GM19455 (cell line): ENCODE data around the gene MC1R.
"Not testable (repeated sequence)": the region's sequence is repeated elsewhere in the genome, so short reads cannot be mapped to it uniquely, and the experiment has no call there.

Experiments used
- ATAC-seq: cut with Tn5 transposase; IDR thresholded peaks from one replicate; pipeline ENCODE4 v1.9.1; 2021; ENCODE audit not compliant: unreplicated experiment

The MC1R gene

DNA sequence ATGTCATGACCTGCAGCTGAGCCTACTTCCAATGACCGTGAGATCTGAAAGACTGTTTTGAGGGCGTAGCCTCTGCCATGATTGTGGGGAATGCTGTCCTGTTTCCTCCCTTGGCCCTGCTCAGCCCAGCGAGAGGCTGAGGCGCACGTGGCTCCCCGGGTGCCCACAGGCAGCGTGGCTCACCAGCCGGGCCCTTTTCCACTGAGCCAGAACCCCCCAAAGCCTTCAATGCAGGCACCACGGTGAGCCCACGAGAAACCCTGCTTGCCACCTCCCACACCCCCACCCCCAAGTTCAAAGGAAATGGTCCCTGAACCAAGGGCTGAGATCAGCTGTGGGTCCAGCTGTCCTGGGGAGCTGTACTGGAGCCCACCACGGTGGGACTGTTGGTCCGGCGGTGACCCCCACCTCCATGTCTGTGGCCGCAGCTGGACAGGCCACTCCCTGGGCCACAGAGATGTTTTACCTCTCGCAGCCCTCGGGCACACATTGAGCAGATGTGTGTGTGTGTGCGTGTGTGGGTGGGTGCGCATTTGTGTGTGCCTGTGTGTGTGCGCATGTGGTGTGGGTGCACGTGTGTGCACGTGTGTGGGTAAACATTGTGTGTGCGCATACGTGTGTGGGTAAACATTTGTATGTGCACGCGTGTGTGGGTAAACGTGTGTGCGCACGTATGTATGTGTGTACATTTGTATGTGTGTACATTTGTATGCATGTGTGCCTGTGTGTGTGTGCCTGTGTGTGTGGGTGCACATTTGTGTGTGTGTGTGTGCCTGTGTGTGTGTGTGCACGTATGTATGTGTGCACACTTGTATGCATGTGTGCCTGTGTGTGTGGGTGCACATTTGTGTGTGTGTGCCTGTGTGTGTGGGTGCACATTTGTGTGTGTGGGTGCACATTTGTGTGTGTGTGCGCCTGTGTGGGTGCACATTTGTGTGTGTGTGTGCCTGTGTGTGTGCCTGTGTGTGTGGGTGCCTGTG is 5.0 kb upstream of the MC1R start:
- no peak for ATAC-seq

DNA sequence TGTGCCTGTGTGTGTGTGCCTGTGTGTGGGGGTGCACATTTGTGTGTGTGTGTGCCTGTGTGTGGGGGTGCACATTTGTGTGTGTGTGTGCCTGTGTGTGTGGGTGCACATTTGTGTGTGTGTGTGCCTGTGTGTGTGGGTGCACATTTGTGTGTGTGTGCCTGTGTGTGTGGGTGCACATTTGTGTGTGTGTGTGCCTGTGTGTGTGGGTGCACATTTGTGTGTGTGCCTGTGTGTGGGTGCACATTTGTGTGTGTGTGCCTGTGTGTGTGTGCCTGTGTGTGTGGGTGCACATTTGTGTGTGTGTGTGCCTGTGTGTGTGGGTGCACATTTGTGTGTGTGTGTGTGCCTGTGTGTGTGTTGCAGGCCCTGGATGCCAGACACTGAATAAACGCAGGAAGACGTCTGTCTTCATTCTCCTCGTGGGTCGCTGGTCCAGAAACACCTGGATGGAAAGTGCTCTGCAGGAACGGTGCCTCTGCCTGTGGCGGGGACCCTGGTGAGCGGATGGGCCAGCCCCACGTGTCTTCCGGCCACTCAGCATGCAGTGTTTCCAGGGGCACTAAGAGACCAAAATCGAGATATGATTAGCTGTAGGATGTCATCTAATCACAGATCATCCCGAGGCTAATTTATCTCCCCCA is 3.9 kb upstream of the MC1R start:
- ATAC-seq, result not testable (repeated sequence)

DNA sequence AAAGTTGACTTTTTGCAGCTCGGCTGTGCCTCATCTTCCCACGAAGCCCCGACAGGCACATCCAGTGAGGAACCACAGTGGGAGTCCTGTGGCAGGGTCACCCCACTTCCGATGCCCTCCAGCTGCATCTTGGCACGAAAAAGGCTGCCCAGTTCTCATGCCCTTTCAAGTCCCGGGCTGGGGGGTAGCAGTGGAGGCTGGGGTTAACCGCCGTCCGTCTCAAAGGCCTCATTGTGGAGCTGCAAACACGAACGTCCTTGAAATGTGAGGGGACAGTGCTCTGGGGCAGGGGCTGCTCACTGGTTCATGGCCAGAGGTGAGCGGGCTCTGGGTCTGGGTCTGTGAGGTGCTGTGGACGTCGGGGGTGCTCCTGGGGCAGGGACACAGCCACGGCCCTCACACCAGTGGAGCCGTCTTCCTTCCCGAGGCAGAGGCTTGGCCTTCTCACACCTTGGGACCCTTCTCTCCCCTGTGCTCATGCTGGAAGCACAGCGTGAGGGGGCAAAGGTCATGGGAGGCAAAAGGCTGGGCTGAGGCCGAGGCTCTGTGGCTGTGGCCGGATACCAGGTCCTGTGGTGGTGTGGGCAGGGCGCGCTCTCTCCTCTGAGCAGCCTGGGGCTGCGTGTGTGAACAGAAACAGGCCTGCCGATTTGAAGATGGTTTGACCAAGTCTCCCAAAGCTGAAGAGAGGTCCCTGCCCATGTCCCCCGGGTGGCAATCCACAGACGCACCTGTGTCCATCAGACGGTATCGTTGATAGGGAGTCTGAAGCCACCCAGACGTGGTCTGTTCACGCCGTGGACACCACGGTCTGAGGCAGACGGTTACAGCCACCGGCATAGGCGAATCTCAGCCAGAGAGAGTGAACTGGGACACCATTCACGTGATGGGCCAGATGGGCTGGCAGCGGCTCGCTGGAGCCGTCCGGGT is 3.1 kb upstream of the MC1R start:
- ATAC-seq, result no peak

DNA sequence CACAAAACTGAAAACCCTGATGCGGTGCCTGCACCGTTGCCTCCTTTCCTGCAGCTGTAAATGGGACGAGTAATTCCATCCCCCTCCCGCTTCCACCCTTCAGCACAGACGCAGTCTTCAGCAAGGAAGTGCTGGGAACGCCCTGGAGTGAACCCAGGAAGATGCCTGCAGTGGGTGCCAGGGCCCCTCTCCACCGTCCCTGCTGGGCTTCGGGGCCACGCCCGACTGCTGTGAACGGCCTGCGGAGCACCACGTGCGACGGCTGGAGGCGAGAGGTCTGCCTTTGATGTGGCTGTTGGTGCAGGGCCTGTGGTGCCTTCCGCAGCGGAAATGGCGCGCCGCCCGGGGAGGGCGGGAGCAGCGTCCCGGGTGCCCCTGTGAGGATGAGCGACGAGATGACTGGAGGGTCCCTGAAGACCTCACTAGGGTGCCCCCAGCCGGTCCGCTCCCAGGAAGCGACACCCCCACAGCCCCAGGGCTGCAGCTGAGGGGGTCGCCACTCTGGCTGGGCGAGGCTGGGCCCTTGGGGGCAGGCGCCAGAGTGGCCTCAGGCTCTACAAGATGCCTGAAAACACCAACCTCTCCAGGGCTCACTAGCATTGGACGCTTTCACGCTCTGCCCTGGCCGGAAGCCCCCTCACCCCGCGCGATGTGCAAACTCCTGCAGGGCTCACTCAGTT is 749 bp upstream of the MC1R start:
- peak; percentile 61 for ATAC-seq

DNA sequence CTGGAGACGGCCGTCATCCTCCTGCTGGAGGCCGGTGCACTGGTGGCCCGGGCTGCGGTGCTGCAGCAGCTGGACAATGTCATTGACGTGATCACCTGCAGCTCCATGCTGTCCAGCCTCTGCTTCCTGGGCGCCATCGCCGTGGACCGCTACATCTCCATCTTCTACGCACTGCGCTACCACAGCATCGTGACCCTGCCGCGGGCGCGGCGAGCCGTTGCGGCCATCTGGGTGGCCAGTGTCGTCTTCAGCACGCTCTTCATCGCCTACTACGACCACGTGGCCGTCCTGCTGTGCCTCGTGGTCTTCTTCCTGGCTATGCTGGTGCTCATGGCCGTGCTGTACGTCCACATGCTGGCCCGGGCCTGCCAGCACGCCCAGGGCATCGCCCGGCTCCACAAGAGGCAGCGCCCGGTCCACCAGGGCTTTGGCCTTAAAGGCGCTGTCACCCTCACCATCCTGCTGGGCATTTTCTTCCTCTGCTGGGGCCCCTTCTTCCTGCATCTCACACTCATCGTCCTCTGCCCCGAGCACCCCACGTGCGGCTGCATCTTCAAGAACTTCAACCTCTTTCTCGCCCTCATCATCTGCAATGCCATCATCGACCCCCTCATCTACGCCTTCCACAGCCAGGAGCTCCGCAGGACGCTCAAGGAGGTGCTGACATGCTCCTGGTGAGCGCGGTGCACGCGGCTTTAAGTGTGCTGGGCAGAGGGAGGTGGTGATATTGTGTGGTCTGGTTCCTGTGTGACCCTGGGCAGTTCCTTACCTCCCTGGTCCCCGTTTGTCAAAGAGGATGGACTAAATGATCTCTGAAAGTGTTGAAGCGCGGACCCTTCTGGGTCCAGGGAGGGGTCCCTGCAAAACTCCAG is 1.1 kb downstream of the MC1R start:
- ATAC-seq, result no peak

DNA sequence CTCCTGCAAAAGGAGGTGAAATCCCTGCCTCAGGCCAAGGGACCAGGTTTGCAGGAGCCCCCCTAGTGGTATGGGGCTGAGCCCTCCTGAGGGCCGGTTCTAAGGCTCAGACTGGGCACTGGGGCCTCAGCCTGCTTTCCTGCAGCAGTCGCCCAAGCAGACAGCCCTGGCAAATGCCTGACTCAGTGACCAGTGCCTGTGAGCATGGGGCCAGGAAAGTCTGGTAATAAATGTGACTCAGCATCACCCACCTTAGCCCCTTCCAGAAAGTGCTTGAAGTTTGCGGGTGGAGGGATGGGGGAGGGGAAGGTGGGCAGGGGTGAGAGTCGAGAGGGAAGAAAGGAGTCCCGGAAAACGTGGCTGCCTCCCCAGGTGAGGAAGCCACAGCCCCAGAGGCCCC is 2.1 kb downstream of the MC1R start:
- no peak for ATAC-seq

DNA sequence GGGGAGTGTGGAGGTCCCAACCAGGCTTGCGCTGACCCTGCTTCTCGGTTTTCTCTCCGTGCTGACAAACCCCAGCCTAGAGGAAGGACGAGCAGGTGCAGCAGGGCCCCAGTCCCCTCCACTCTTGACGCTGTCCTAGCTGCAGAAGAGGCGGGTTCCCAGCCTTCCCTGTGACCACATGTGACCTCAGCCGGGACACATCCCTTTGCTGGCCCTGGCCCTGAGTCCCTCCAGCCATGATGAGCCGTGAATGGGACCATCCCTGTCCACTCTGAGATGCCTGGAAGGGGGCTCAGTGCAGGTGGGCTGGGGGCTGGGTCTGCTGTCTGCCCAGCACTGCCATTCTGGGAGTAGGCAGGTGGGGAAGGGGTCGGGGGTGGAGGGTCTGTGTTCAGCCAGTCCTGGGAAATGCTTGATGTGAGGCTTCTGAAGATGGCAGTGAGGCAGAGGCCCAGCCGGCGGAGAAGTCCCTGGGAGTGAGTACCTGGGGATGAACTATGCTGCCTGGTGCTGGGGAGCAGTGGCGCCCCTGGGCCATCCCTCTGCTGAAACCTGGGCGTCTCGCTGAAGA is 2.6 kb downstream of the MC1R start:
- ATAC-seq, result no peak

DNA sequence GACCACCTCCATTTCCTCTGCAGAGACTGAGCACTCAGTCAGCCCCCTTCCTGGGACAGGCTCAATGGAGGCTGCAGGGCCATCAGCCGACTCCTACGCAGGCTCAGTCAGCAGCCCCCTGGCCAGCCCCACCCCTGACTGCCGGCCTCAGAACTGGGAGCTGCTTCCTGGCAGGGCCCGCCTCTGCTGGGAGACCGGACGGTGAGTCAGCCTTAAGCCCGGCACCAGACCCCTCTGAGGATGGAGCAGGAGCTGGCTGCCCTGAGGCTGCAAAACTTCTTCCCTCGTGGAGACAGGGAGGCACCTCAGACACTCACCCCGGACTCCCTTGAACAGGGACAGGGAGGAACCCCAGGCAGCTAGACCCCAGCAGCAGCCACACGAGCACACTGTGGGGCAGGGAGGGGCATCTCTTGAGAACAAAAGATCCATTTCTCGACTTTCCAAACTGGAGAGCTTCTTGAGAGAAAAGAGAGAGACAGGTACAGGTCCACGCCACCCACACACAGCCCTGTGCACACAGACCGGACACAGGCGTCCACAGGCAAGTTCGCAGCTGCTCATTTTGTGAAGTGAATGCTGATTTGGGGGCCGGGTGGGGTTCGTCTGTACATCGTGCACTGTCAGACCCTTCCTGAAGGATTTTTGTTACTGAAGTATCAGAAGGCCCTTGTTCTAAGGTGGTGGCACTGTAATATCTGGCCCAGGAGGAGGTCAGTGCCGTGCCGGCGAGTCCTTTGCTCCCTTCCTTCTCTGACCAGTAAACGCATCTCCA is 3.2 kb downstream of the MC1R start:
- no peak for ATAC-seq

DNA sequence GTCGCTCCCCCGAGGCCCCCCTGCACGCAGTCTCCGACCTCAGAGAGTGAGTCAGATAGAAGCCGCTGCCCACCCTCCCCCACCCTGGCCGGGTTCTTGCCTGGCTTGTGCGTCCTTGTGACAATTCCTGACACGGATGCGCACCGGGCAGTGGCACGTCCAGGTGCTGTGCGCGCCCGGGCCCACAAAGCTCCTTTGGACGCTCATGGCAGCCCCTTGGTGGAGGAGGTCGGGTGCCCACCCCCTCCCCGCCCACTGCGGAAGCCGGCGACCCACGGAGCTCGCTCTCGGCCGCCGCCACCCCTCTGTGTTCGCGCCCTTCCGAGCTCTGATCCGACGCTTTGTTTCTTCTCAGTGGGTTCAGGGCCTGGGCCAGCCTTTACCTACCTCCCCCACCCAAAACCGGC is 3.8 kb downstream of the MC1R start:
- no peak for ATAC-seq

DNA sequence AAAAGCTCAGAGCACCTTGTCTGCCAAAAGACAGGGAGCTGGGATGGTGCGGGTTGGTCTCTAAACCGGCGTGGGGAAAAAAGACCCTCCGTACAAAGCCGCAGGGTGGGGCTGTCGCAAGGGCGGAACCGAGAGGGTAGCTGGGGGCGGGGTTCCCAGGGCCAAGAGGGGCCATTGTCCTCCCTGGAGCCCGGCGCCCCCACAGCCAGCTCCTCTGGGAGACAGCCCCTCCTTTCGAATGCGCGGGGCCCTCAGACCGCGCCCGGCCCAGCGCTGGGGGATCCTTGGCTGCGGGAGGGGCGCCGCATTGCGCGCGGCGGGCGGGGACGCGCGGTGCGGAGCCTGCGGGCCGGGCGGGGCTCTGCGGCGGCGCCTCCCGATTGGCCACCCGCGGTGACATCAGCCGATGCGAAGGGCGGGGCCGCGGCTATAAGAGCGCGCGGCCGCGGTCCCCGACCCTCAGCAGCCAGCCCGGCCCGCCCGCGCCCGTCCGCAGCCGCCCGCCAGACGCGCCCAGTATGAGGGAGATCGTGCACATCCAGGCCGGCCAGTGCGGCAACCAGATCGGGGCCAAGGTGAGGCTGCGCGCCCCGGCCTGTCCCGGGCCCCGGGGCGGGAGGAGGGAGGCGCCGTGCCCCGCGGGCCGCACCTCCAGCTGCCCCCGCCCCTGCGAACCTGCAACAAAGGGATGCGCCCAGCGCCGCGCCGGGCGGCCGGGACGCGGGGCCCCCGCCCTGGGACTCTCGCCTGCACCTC is 4.4 kb downstream of the MC1R start, which contains the start of gene TUBB3:
TSS of gene TUBB3 (plus strand) at position 459 of the 756 bp plus-strand sequence. CDS start at position 519, 60 bp downstream.
- no peak for ATAC-seq

DNA sequence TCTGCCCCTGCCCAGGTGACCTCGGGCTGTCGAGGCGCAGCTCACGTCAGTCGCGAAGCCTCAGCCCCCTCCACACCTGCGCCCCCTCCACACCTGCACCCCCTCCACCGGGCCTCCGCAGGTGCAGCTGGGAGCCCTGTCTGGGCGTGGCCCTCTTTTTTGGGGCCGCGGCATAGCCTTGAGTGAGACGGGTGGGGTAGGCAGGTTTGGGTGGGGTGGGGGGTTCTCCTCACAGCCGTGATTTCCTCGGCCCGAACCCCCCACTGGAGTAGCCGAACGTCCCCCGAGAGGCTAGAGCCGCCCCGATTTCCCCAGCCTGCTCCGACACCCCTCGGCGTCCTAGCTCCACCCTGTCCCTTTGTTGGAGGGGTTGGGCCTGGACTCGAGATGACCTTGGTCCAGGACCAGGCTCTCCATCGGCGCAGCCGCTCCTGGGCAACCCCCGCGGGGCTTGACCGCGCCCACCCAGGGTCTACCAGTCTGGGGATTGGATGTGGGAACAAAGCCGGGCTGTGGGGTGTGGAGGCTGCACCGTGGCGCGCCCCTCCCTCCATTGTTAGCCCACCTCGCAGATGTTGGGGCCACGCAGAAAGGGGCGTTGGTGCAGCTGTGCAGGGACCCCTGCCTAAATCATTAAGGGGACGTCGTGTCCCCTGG is 5.1 kb downstream of the MC1R start:
- no peak for ATAC-seq

DNA sequence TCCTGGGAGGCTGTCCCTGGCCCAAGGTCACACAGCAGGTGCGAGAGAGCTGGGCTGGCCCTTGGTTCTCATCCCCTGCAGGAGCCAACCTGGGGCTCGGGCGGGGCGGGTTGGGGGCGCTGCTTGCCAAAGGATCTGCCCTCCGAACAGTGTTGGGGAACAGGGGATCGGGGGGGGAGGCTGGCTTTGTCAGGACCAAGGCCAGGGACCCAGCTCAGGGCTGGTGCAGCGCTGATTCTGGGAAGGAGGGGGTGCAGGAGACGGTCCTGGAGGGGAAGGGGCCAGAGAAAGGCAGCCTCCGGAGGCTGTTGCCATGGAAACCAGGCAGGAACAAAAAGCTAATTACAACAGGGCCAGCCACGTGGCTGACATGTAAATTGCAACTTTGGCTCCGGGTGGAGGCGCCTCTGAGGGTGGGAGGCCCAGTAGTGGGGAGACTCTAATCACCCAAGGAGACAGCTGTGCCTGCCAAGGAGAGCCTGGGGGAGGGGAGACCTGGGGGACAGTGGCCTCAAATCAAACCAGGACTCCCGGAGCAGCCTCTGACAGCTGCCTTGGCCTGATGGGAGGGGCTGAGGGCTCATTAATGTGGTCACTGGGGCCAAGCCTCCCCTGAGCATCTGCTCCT is 5.7 kb downstream of the MC1R start:
- ATAC-seq, result no peak

DNA sequence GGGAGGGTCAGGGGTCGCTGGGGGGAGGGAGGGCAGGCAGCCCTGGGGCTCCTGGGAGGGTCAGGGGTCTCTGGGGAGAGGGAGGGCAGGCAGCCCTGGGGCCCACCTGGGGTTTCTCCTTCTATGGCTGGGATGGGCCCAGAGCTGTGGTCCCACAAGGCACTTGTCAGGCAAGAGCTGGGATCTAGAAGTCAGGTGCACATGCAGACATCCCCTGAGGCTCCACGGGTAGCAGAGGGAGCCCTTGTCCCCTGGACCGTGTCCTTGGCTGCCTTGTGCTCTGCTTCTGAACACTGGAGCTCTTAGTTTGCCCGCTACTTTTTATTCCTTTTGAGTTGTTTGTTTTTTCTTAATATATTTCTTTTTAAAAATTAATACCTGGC is 6.3 kb downstream of the MC1R start:
- ATAC-seq, result no peak

DNA sequence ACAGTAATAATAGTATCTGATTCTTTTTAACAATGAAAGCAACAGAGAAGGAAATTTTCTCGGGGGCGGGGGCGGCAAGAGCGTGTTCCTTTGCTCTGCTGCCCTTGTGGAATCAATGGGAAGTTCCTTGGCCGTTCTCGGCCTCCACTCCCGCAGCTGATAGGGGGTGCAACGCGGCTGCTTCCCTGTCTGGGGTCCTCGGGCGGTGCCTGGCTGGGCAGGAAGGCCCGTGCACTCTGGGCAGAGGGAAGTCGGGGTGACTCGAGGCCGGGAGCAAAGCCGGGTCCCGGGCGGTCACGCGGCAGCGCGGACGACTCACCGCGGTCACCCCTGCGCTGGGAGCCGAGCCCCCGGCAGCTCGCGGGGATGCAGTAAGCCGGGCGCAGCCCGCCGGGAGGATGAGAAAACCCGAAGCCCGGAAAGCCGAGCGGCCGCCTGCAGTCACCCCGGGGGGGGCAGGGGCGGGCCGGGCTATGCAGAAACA is 7.0 kb downstream of the MC1R start:
- ATAC-seq, result no peak

DNA sequence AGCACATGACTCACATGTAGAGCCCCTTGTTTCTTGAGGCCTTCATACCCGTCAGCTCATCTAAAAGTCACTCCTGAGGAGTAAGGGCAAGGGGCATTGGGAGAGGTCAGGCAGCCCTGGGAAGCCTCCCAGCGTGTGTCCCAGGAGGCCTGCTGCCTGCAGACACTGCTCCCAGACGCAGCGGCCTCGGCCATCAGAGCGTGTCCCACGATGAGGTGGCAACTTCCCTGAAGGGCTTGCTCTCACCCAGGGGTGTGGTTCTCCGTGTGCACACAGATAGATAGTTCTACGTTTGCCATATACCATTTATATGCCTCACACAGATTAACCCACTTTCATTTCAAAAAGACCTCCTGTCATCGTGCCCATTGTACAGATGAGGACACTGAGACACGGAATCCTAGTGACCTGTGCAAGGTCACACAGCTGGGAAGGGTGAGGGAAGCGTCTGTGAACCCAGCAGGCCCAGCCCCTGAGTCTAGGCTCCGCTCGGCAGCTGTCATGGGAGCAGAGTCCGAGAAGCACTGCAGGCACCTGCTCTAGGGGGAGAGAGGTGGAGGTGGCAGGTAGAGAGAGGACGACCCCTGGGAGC is 12.7 kb downstream of the MC1R start:
- no peak for ATAC-seq

DNA sequence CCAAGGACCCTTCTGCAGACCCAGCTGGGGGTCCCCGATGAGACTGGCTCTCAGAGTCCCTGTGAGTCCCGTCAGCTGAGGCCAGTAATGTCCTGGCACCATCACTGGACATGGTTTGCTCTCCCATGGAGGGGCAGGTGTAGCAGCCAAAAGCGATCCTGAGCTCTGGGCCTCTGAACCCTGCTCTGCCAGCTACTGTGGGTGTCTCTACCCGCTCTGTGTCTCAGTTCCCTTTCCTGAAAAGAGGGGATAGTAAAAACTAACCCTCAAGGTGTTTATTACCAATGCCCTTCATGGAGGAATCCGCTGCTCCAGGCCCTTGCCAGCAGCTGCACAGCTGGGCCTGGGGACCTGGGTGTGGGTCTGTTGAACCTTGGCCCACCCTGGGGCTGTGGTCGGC is 13.3 kb downstream of the MC1R start:
- ATAC-seq, result no peak
